ENCODE data around the gene OAS1.
"Not testable (repeated sequence)": the region's sequence is repeated elsewhere in the genome, so short reads cannot be mapped to it uniquely, and the experiment has no call there.

Gene OAS1

DNA sequence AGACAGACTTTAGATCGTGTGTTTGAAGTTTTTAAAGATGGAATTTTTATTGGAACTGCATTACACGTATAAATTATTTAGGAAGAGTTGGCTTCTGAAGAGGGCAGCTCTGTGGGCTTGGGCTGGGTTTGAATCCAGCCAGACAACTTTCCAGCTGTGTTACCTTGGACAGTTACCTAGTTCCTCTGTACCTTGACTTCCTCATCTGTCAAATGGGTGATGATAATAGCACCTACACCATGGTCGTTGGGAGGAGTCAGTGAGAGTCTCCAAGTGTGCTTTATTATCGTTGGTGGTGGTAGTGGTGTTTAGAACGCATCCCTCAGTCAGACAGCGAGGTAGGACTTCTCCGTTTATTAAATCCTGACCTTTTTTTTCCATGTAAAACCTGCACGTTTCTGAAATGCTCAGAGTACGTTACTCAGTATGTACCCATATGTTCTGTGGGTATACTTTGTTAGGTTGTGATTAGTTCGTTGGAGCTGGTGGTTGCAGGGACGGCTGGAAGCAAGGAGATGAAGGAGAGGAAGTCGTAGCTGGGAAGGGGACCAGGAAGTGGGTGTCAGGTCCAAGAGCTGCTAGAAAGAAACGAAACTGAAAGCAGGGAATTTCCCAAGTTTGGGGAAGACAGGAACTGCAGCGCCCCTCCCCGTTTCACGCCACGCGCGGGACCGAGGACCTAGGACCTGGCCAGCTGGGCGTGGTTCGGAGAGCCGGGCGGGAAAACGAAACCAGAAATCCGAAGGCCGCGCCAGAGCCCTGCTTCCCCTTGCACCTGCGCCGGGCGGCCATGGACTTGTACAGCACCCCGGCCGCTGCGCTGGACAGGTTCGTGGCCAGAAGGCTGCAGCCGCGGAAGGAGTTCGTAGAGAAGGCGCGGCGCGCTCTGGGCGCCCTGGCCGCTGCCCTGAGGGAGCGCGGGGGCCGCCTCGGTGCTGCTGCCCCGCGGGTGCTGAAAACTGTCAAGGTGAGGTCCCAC lies 31.3 kb downstream of the OAS1 start, which contains the start of gene OAS3:
Gene OAS3, plus strand, starts transcription at position 734 of the 979 bp plus-strand sequence. Its CDS starts 57 bp downstream, at position 791.
- no peak for FAIRE-seq

DNA sequence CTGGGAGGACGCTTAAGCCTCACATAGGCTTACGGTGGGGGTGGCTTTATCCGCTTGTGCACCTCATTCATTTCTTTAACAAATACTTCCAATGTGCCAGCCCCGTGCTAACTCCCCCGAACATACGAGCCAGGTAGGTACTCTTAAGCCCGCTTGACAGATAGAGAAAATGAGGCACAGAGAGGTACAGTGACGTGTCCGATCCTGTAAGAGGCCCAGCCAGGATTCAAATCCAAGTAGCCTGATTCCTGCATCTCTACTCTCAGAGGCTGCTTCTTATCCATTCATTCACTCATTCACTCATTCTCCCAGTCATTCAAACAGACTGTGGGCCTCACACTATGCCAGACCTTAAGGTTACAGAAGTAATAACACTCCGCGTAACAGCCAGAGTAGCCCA lies 32.0 kb downstream of the OAS1 start:
- no peak for FAIRE-seq

DNA sequence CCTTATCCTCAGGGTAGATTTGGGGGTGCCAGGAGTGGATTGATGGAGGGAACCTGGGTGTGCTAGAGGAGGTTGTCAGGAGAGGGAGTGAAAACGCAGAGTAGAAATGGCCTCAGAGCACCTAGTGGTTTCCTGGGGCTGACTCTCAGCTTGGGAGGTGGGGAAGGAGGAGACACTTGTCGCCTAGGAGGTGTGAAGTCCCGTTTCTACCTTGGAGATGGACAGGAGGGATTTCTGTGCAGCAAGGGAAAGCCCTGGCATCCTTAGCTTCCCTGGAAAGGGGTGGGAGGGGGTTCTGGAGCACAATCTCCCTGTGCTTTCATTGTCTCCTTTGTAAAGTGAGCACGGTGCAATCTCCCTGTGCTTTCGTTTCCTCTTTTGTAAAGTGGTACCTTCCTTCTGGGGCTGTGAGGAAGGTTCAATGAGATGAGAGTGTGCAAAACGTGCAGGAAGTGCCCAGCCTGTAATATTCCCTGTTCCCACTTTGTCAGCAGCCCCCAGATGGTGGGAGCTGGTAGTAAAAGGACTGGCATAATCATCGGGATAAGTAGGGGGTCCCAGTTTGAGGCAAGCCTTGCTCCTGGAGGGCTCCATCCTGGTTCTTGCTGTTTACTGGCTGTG lies 33.1 kb downstream of the OAS1 start:
- FAIRE-seq: no peak

DNA sequence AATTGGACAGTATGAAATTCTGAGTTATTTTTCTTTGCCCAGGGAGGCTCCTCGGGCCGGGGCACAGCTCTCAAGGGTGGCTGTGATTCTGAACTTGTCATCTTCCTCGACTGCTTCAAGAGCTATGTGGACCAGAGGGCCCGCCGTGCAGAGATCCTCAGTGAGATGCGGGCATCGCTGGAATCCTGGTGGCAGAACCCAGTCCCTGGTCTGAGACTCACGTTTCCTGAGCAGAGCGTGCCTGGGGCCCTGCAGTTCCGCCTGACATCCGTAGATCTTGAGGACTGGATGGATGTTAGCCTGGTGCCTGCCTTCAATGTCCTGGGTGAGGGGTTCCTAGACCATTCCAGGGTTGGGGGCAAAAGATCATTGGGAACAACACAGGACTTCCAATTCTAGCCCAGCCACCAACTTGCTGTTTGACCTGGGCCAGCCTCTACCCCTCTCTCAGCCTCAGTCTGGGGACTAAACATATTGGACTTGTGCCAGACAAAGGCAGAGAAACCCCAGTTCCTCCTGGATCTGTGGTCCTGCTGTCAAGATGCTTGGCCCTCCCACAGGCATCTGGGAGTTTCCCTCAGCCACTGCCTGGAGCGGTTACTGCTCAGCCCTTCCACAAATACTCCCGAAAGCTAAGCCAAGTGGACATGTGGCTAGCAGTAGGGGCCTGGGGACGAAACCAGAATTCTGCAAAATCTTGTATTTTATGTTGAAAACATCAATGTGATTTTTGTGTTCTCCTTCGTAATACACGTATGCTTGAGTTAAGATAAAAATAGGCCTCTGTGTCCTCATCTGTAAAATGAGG lies 35.0 kb downstream of the OAS1 start:
- FAIRE-seq: no peak

DNA sequence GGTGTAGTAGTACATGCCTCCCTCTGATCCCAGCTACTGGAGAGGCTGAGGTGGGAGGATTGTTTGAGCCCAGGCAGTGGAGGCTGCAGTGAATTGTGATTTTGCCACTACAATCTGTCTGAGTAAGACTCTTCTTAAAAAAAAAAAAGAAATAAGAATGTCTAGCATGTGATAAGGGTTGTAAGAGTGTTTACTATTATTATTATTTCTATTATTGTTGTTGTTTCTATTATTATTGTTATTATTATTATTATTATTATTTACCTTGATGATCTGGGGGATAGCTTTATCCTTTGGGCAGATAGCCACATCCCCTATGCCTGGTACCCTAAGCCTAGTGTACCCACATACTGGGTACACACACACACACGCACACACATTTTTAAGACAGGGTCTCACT lies 35.8 kb downstream of the OAS1 start:
- no peak for FAIRE-seq

DNA sequence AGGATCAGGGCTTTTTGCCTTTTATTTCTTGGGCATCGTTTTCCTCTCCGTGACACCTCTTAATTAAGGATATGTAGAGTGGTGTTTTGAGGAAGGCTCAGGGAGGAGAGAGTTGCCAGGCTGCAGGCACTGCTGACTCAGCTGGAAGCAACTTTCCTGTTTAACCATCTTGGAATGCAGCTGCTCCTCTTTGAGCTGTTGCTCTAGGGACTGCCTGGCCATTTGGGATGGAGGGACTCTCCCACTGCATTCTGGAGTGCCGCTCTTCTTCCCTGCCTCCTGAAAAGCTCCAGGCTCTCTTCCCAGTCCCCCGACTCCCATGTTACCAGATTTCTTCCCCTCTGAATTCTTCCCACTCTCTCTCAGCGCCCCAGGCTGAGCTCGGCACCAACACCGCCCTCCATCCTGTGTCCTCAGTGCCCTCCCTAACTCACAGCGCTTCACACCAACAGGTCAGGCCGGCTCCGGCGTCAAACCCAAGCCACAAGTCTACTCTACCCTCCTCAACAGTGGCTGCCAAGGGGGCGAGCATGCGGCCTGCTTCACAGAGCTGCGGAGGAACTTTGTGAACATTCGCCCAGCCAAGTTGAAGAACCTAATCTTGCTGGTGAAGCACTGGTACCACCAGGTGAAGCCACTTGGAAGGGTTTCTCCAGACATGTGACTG lies 37.4 kb downstream of the OAS1 start:
- FAIRE-seq: no peak

DNA sequence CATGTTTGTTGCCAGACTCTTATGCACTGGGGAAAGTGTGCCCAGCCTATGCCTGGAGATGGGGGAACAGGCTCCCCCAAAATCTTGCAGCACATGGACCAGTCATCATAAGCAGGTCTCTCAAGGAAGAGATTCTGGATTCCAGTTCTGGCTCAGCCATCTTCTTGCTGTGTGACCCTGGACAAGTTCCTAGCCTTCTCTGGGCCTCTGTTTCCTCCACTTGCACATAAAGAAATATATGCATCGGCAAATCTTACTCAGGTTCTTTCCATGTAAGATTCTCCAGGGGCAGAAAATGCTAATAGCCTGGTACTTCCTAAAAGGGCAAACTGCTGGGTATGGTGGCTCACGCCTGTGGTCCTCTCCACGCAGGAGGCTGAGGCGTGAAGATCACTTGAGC lies 38.8 kb downstream of the OAS1 start:
- FAIRE-seq: no peak

DNA sequence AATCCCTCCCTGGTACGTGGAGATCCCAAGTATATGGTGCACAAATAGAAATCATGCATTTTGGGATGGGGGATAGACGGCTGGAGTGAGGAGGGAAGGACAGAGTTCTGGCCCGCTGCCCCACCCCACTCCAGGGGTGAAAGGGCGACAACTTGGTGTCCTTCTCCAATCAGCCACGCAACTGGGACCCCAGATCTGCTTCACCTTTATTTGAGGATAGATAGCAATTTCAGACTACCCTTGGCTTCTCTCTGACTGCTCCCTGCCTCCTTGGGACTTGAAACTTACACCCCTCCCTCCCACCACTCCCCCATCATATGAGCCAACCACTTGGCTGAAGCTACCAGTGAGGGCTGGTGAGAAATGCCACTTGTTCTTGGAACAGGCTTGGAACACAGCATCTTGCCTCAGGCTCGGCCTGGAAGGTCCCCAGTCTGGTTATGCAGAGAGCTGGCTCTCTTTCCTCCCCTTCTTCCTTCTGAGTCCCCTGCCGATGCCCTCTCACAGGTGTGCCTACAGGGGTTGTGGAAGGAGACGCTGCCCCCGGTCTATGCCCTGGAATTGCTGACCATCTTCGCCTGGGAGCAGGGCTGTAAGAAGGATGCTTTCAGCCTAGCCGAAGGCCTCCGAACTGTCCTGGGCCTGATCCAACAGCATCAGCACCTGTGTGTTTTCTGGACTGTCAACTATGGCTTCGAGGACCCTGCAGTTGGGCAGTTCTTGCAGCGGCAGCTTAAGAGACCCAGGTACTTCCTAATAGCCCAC lies 39.7 kb downstream of the OAS1 start:
- FAIRE-seq: no peak

DNA sequence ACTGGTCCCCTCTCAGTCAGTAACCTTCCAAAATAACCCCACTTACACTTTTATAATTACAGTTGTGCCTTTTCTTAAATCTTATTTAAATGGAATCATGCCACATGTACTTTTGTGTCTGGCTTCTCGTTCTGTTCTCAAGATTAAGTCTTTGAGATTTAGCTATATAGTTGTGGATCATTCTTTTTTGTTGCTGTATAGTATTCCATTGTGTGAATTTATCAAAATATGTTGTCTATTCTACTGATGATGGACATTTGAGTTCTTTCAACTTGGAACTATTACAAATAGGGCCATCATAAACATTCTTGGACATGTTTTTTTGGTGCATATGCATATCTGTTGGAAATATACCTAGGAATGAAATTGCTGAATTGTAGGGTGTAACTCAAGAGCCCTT lies 40.6 kb downstream of the OAS1 start:
- no peak for FAIRE-seq

DNA sequence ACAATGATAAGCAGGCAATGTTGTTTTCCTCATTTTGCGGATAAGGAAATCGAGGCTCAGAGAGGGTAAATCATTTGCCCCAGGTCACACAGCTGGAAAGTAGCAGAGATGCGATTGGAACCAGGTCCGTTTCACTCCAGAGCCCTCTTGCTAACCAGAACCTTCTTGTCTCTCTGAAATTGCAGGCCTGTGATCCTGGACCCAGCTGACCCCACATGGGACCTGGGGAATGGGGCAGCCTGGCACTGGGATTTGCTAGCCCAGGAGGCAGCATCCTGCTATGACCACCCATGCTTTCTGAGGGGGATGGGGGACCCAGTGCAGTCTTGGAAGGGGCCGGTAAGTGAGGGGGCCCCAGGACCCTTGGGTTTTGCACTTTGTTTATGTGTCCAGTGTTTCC lies 41.0 kb downstream of the OAS1 start:
- no peak for FAIRE-seq

DNA sequence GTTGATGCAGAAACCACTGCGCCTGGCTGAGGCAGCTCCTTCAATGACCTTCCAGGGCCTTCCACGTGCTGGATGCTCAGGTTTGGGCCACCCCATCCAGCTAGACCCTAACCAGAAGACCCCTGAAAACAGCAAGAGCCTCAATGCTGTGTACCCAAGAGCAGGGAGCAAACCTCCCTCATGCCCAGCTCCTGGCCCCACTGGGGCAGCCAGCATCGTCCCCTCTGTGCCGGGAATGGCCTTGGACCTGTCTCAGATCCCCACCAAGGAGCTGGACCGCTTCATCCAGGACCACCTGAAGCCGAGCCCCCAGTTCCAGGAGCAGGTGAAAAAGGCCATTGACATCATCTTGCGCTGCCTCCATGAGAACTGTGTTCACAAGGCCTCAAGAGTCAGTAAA lies 42.0 kb downstream of the OAS1 start:
- FAIRE-seq: no peak

DNA sequence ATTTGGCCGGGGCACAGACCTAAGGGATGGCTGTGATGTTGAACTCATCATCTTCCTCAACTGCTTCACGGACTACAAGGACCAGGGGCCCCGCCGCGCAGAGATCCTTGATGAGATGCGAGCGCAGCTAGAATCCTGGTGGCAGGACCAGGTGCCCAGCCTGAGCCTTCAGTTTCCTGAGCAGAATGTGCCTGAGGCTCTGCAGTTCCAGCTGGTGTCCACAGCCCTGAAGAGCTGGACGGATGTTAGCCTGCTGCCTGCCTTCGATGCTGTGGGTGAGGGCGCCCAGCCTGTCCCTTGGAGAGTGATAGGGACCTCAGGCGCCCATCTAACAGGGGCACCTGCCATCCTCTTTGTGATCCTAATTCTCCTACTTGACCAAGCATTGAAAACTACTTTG lies 43.9 kb downstream of the OAS1 start:
- no peak for FAIRE-seq

DNA sequence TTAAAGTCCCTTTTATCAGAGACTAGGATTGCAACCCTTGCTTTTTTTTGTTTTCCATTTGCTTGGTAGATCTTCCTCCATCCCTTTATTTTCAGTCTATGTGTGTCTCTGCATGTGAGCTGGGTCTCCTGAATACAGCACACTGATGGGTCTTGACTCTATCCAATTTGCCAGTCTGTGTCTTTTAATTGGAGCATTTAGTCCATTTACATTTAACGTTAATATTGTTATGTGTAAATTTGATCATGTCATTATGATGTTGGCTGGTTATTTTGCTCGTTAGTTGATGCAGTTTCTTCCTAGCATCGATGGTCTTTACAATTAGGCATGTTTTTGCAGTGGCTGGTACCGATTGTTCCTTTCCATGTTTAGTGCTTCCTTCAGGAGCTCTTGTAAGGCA lies 50.4 kb downstream of the OAS1 start:
- not testable (repeated sequence) for FAIRE-seq

DNA sequence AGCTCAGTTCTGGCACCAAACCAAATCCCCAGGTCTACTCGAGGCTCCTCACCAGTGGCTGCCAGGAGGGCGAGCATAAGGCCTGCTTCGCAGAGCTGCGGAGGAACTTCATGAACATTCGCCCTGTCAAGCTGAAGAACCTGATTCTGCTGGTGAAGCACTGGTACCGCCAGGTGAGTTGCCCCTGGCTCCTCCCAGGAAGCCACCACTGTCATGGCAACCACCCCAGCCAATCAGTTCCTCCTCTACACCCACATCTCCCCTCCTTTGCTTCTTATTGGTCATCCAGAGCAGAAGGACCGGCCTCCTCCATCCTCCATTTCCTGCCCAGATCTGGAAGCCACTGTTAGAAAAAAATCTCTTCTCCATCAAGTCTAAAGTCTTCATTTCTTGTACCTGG lies 54.3 kb downstream of the OAS1 start:
- FAIRE-seq: no peak

DNA sequence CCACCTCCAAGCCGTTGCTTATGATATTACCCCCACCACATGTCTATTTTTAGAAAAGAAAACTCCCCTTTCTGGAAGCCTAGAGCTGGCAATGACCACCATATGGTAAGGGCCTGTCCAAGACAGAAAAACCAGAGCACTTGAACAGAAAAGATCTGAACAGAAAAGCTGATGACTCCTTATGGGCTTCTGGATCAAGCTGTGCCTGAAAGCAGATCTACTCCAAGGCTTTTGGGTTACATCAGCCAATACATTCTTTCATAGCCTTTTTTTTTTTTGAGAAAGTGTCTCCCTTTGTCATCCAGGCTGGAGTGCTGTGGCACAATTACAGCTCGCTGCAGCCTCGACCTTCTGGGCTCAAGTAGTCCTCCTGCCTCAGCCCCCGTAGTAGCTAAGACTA lies 54.8 kb downstream of the OAS1 start:
- FAIRE-seq: no peak

DNA sequence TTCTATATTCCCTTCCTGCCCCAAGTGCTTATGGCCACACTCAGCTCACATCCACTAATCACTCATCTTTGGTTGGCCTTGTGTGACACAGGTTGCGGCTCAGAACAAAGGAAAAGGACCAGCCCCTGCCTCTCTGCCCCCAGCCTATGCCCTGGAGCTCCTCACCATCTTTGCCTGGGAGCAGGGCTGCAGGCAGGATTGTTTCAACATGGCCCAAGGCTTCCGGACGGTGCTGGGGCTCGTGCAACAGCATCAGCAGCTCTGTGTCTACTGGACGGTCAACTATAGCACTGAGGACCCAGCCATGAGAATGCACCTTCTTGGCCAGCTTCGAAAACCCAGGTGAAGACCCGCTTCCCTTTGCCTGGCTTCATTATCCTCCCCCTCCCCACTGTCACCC lies 55.8 kb downstream of the OAS1 start:
- no peak for FAIRE-seq

DNA sequence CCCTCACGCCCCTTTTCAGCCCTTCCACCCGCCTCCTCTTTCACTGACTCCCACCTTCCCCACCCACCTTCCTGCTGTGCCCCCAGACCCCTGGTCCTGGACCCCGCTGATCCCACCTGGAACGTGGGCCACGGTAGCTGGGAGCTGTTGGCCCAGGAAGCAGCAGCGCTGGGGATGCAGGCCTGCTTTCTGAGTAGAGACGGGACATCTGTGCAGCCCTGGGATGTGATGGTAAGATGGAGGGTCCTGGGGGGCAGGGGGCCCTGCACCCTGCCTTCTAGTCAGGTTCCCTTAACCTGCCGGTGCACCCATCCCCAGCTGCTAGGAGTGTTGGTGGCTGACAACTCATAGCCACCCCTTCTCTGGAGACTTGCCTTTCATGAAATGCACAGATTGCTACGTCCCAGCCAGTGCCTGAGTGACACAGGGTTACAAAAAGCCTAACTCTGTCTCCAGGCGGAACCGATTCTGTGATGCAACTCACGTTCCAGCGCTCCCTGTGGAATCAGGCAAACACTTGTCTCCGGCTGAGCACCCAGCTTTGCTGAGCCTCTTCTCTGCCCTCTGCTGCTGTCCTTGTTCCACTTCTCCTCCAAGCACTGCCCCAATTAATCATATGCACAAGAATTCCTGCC lies 56.6 kb downstream of the OAS1 start:
- FAIRE-seq: no peak

DNA sequence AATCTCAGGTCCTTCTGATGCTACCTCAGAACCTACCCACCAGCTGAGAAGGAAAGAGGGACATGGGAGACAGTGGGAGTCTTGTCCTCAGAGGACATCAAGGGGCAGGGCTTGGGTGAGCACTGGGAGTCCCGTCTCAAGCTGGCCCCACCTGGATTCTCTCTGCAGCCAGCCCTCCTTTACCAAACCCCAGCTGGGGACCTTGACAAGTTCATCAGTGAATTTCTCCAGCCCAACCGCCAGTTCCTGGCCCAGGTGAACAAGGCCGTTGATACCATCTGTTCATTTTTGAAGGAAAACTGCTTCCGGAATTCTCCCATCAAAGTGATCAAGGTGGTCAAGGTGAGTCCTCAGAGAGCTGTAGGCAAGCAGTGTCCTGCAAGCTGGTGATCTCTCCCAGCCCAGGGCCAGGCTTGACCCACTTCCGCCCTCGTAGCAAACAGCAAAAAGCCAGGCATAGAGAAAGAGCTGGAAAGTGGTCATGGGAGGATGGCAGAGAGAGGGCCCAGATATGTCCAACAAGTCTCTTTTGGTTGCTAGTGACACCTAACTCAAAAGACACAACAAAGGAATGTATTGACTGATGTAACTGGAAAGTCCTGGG lies 57.4 kb downstream of the OAS1 start:
- no peak for FAIRE-seq

DNA sequence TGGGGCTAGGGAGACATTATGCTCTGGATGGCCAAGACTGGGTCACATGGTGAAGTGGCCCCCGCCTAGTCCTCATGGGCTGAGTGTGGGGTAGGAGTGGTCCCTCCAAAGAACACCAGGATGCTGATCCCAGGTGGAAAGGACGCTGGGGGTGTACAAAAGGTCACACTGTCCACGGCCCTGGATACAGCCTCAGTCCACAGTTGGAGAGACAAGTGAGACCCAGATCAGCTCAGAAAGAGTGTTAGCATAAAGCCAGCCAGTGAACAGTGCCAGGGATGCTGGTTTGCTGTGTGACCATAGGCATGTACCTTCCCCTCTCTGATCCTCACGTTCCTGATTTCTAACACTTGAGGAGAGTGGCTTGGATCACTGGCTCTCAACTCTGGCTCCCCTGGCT lies 58.2 kb downstream of the OAS1 start:
- FAIRE-seq: no peak

DNA sequence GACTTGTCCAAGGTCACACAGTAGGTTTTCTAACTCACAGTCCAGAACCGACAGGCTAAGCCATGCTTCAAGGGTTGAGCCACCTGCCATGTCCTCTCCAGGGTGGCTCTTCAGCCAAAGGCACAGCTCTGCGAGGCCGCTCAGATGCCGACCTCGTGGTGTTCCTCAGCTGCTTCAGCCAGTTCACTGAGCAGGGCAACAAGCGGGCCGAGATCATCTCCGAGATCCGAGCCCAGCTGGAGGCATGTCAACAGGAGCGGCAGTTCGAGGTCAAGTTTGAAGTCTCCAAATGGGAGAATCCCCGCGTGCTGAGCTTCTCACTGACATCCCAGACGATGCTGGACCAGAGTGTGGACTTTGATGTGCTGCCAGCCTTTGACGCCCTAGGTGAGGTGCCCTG lies 58.9 kb downstream of the OAS1 start:
- no peak for FAIRE-seq

DNA sequence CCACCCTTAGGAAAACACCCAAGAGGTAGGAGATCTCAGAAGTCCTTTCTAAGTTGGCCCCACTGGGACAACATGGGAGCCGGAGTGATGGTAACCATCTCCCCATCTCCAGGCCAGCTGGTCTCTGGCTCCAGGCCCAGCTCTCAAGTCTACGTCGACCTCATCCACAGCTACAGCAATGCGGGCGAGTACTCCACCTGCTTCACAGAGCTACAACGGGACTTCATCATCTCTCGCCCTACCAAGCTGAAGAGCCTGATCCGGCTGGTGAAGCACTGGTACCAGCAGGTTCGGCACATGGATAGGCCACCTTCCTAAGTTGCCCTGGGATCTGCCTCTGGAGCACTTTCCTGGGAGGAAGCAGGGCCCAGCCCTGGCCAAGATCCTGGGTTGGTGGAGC lies 60.5 kb downstream of the OAS1 start:
- FAIRE-seq: no peak
